SK-N-MC (cell line): ENCODE results near the gene PREPL.

Source experiments
- EZH2 ChIP-seq: fragments of 200-600 bp; sonication (generic); IDR thresholded peaks from one replicate; pipeline ENCODE4 v1.6.1; 2017; ENCODE audit warnings: antibody characterized with exemption
- FOXP2 ChIP-seq: optimal IDR thresholded peaks from 2 replicates; pipeline ENCODE3; 2011; ENCODE audit warnings: mild to moderate bottlenecking, moderate library complexity; ENCODE audit not compliant: insufficient read depth; ENCODE audit errors: extremely low read length, control extremely low read depth
- POLR2AphosphoS5 ChIP-seq: IDR thresholded peaks from 2 replicates; pipeline ENCODE4 v1.6.1; 2012; ENCODE audit warnings: mild to moderate bottlenecking, low read depth, low read length, borderline replicate concordance

DNA sequence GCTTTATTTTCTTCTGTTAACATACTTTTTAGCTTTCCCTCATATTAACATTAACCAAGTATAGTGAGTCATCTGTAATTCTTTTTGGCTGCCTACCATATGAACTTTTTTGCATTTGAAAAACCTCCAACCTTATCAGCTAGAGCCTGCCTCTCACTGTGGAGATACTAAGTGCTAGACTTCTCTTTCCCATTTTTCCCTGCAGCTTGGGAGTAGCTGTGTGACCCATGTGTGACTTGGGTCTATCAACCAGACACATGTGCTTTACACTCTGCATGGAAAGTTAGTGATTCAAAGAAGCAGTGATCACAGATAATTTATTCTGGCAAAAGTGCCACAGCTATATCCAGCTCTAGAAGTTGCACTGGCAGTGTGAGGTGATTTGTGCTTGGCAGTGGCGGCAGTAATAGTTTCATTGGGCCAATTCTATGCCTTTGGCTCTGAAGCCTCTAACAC lies 36.3 kb downstream of the PREPL start:
- TF ChIP-seq POLR2AphosphoS5: no peak
- TF ChIP-seq EZH2: no peak
- TF ChIP-seq FOXP2: no peak
